Measurements from ENCODE around the gene JUNB. TPM values are rescaled to one million over a fixed set of nuclear protein-coding genes. Genes with fewer than 3 reads are reported as not detected.

Gene JUNB
- total RNA-seq, 1 donor from 2014 or later: 312 TPM

DNA sequence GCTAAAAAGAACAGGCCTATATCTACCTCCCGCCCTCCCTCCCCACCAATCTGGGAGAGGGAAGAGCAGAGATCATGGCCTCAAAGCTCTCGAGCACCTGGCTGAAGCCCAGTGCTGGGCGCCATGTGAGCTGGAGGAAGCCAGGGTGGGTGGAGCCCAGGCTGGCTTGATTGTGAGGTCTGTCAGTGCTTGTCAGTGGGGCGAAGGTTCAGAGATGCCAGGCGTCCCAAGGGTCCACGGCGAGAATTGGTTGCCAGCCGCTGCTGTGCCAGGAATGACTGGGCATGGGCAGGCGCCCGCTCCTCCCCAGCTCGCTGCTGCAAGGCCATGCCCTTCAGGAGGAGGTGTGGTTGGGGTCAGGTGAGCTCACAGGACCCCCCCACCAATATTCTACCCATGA lies 28.2 kb upstream of the JUNB start:
- H3K27me3 Mint-ChIP-seq (ENCODE audit: insufficient read depth): peaks cover 8% of the 10 kb centered on the region
- no peaks in the 10 kb centered on the region for H3K36me3 Mint-ChIP-seq (ENCODE audit: low read depth)
- intact Hi-C loops (cut with micrococcal nuclease): no loop called here
- H3K4me3 Mint-ChIP-seq: no peak overlapping the region
- no peak for DNase-seq (ENCODE audit: low spot score)
- H3K4me1 Mint-ChIP-seq (ENCODE audit: low read depth): no peaks in the 10 kb centered on the region
- H3K9me3 Mint-ChIP-seq: no peaks in the 10 kb centered on the region
- no peak overlapping the region for H3K27ac Mint-ChIP-seq

DNA sequence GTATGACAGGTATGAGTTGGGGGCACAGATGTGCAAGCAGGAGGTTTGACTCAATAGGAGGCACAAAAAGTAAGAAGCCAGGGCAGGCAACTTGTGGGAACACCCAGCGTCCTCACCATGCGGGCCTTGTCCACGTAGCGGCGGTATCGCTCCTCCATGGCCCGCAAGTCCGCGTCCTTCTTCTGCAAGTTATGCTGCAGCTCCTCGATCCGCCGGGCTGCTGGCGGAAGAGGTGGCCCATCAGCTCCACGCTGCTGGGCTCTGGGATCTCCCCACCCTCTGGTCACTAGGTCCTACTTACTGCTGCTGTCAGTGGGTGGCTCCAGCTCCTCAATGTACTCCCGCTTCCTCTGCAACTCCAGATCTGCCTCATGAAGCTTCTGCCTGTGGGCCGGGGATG lies 26.6 kb upstream of the JUNB start:
- intact Hi-C loops (cut with micrococcal nuclease): no loop called here
- H3K9me3 Mint-ChIP-seq: no peaks in the 10 kb centered on the region

DNA sequence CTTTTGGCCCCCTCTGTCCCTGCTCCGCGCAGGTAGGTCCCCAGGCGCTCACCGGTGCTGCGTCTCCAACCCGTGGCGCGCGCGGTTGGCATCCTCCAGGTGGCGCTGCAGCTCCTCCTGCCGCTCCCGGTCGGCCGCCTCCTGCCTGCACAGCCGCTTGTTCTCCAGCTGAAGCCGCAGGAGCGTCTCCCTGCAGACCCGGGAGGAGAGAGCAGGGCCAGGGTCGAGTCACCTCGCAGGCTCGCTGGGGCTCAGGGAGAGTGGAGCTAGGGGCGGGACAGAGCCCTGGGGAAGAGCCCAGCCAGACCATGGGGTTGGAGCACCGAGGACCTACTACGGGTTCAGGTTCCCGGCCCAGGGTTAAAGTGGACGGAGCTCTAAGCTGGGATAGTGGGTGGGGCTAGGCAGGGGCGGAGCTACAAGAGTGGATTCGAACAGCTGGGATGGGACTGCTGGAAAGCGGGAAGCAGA lies 25.2 kb upstream of the JUNB start:
- peak overlapping the region; percentile 51 for H3K4me3 Mint-ChIP-seq
- peaks cover 2% of the 10 kb centered on the region for H3K36me3 Mint-ChIP-seq (ENCODE audit: low read depth)

More for the DNA sequence above, 26.6 kb upstream of the JUNB start:
- no peak for DNase-seq (ENCODE audit: low spot score)
- H3K4me1 Mint-ChIP-seq (ENCODE audit: low read depth): no peaks in the 10 kb centered on the region
- H3K27ac Mint-ChIP-seq: no peak overlapping the region
- H3K36me3 Mint-ChIP-seq (ENCODE audit: low read depth): no peaks in the 10 kb centered on the region
- no peak overlapping the region for H3K4me3 Mint-ChIP-seq
- peaks cover 3% of the 10 kb centered on the region for H3K27me3 Mint-ChIP-seq (ENCODE audit: insufficient read depth)

DNA sequence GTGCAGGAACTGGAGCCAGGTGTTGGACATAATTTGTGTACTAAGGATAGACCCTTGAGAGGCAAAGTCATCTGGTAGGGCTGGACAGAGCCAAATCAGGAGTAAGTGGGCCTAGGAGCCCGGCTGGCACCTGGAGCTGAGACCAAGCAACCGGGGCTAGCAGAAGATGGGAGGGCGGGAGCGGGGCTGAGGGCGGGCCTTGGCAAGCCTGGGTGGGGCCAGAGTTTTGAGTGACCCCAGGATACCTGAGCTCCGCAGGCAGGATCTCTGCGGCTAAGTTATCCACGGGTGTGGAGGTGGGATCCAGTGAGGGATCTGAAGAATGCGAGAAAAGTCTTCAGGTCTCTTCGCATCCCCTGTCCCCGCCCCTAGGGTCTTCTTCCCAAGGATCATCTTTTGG lies 24.1 kb upstream of the JUNB start:
- DNase-seq (ENCODE audit: low spot score): no peak
- no peak overlapping the region for H3K4me3 Mint-ChIP-seq
- no peaks in the 10 kb centered on the region for H3K9me3 Mint-ChIP-seq
- H3K27me3 Mint-ChIP-seq (ENCODE audit: insufficient read depth): no peaks in the 10 kb centered on the region
- intact Hi-C loops (cut with micrococcal nuclease): no loop called here
- no peak overlapping the region for H3K27ac Mint-ChIP-seq
- H3K36me3 Mint-ChIP-seq (ENCODE audit: low read depth): peaks cover 2% of the 10 kb centered on the region
- no peaks in the 10 kb centered on the region for H3K4me1 Mint-ChIP-seq (ENCODE audit: low read depth)

More for the DNA sequence above, 25.2 kb upstream of the JUNB start:
- intact Hi-C loops (cut with micrococcal nuclease): loop anchor here (1.0 kb wide), 3 partner anchors 9 to 81 kb away; partner anchors contain the start of gene HOOK2
- no peak overlapping the region for H3K27ac Mint-ChIP-seq
- H3K9me3 Mint-ChIP-seq: no peaks in the 10 kb centered on the region
- no peaks in the 10 kb centered on the region for H3K27me3 Mint-ChIP-seq (ENCODE audit: insufficient read depth)
- H3K4me1 Mint-ChIP-seq (ENCODE audit: low read depth): no peaks in the 10 kb centered on the region
- DNase-seq (ENCODE audit: low spot score): peak; percentile 78

DNA sequence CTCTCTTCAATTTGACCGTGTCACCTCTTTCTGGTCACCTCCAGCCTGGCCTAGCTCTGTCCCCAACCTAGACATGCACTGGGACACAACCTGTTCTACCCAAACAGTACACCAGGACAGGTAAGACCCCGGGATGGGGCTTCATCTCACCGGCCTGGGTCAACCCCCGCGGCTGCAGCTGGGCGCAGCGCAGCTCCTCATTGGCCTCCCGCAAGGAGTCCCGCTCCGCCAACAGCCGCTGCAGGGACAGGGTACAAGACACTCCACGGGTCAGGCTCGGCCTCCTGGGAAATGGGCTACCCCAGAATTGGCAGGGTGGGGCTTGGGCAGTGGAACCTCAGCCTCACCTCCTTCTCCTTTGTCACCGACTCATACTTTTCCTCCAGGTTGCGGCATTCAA lies 23.6 kb upstream of the JUNB start:
- no peak overlapping the region for H3K27ac Mint-ChIP-seq
- H3K9me3 Mint-ChIP-seq: no peaks in the 10 kb centered on the region
- H3K27me3 Mint-ChIP-seq (ENCODE audit: insufficient read depth): no peaks in the 10 kb centered on the region
- intact Hi-C loops (cut with micrococcal nuclease): no loop called here
- no peak overlapping the region for H3K4me3 Mint-ChIP-seq
- H3K4me1 Mint-ChIP-seq (ENCODE audit: low read depth): no peaks in the 10 kb centered on the region
- H3K36me3 Mint-ChIP-seq (ENCODE audit: low read depth): peaks cover 2% of the 10 kb centered on the region
- no peak for DNase-seq (ENCODE audit: low spot score)

DNA sequence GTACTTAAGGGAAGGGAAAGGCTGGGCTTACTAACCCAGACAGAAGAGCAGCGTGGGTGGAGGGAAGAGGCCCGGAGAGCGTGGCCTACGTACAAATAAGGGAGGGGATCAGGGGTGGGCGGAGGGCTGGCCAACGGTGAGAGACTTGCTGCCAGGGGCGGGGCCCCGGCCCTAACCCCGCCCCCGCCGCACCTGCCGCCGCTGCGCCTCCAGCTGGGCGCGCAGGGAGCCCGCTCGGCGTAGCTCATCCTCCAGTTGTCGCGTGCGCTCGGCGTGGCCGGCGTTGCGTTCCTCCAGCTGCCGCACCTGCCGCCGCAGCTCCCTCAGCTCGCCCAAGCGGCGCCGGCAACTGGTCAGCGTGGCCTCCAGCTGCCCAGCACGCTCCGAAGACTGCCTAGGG lies 21.6 kb upstream of the JUNB start:
- intact Hi-C loops (cut with micrococcal nuclease): no loop called here
- H3K36me3 Mint-ChIP-seq (ENCODE audit: low read depth): peaks cover 2% of the 10 kb centered on the region
- no peaks in the 10 kb centered on the region for H3K27me3 Mint-ChIP-seq (ENCODE audit: insufficient read depth)
- H3K9me3 Mint-ChIP-seq: no peaks in the 10 kb centered on the region
- DNase-seq (ENCODE audit: low spot score): peak; percentile 26
- no peak overlapping the region for H3K4me3 Mint-ChIP-seq
- H3K4me1 Mint-ChIP-seq (ENCODE audit: low read depth): peaks cover 8% of the 10 kb centered on the region
- H3K27ac Mint-ChIP-seq: no peak overlapping the region

DNA sequence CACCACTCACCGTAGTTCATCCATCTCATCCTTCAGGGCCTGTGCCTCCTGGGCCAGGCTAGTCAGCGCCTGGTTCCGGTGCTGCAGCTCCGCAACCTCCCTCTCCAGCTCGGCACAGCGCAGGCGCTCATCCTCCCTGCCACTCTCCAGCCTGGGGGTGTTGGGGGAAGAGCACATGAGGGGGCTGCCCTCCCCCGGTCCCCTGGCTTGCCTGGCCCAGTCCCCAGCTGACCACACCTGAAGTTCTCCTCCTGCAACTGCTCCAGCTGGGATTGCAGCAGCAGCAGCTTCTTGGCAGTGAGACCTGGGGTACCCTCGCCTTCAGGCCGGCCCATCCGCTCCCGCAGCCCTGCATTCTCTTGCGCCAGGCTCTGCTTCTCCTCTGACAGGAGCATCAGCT lies 20.4 kb upstream of the JUNB start:
- Mint-ChIP-seq H3K4me1 (ENCODE audit: low read depth) (peaks cover 8% of the 10 kb centered on the region), H3K36me3 (ENCODE audit: low read depth) (peaks cover 2% of the 10 kb centered on the region), H3K27ac (no peak overlapping the region), H3K9me3 (no peaks in the 10 kb centered on the region), H3K27me3 (ENCODE audit: insufficient read depth) (no peaks in the 10 kb centered on the region), H3K4me3 (no peak overlapping the region)
- DNase-seq (ENCODE audit: low spot score): no peak
- intact Hi-C loops (cut with micrococcal nuclease): no loop called here

DNA sequence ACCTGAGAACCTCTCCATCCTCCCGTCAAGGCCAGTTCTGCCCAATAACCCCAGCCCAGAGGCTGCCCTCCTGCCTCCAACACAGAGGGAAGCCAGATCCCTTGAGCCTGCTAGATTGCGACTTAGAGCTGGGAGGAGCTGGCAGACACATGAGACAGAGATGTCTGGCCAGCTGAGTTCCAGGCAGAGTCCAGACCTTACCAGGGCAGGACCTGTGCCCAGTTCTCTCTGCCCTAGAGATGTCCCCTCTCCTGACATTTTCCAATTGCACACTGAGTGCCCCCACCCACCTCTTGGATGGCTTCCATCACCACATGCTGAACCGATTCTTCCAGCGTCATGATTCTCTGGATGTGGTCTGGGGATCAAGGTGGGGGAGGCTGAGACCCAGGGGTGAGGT lies 19.0 kb upstream of the JUNB start:
- Mint-ChIP-seq H3K4me1 (ENCODE audit: low read depth) (peaks cover 10% of the 10 kb centered on the region), H3K4me3 (no peak overlapping the region), H3K36me3 (ENCODE audit: low read depth) (peaks cover 2% of the 10 kb centered on the region), H3K27ac (no peak overlapping the region), H3K27me3 (ENCODE audit: insufficient read depth) (no peaks in the 10 kb centered on the region), H3K9me3 (no peaks in the 10 kb centered on the region)
- DNase-seq (ENCODE audit: low spot score): no peak
- intact Hi-C loops (cut with micrococcal nuclease): no loop called here

DNA sequence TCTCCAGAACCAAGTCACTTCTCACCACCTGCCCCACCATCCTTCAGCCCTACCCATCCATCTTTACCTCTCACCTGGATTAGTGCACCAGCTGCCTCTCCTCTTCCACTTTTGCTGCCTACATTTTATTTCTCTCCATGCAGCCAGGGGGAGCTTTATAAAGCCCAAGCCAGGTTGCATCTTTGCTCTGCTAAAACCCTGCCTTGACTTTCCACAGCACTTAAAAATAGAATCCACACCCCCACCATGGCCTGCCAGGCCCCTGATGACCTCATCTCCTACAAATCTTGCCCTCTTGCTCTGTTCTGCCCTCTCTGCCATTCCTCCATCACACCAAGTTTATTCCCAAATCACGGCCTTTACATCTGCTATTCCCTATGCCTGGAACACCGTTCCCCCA lies 17.7 kb upstream of the JUNB start:
- peaks cover 2% of the 10 kb centered on the region for H3K36me3 Mint-ChIP-seq (ENCODE audit: low read depth)
- H3K4me3 Mint-ChIP-seq: peak overlapping the region; percentile 50
- intact Hi-C loops (cut with micrococcal nuclease): no loop called here
- no peak overlapping the region for H3K27ac Mint-ChIP-seq
- no peak for DNase-seq (ENCODE audit: low spot score)
- H3K4me1 Mint-ChIP-seq (ENCODE audit: low read depth): peaks cover 18% of the 10 kb centered on the region
- no peaks in the 10 kb centered on the region for H3K9me3 Mint-ChIP-seq
- H3K27me3 Mint-ChIP-seq (ENCODE audit: insufficient read depth): no peaks in the 10 kb centered on the region

DNA sequence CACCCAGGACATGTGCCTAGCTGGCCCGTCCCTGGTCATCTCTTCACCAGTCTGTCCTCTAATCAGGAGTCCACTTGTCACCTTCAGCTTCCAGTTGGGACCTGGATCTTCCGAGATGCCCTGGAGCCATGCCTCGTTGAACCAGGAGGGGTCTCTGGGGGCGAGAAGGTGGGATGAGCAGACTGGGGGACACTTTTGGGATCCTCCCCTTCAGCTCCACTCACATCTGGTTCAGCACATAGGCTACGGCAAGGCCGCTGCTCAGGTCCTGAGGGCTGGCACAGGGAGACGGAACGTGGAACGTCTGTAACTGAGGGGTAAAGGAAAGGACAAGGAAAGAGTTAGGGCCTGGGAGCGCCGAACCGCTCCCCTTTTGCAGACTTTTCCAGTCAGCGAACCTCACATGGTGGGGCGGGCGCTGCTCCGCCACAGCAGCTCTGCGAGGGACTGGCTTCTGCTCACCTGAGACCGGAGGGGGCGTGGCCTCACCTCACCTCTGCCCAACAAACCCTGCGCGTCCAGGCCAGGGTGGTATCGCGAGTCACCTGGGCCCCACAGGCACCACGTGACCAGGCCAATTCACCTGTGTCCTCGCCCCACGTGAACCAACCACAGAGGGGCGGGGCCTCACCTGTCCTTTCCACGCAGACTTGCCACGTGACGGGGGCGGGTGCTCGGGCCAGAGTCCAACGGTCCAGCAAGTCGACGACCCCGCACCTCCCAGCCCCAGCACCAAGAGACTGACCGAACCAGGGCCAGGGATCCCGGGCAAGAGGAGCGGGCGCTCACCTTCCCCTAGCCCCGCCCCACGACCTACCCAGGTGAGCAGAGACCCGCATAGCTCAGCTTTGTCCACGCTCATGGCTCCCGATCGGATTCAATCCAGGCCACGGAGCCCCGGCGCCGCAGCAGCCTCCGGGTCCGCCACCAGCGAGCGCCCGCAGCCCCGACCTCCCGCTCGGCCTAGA lies 16.4 kb upstream of the JUNB start, which contains the start of gene HOOK2:
HOOK2 (minus strand) TSS at position 965 of the 968 bp plus-strand sequence; CDS start at position 862, 103 bp downstream.
- Mint-ChIP-seq H3K27me3 (ENCODE audit: insufficient read depth) (no peaks in the 10 kb centered on the region), H3K4me1 (ENCODE audit: low read depth) (peaks cover 31% of the 10 kb centered on the region), H3K27ac (peak within 1 kb of the TSS; percentile 55), H3K36me3 (ENCODE audit: low read depth) (peaks cover 2% of the 10 kb centered on the region), H3K4me3 (peak within 1 kb of the TSS; percentile 78), H3K9me3 (no peaks in the 10 kb centered on the region)
- intact Hi-C loops (cut with micrococcal nuclease): loop anchor here (1.0 to 5.0 kb wide), 2 partner anchors 9 to 53 kb away; partner anchors contain the start of gene TNPO2
- peak; percentile 18 for DNase-seq (ENCODE audit: low spot score)

DNA sequence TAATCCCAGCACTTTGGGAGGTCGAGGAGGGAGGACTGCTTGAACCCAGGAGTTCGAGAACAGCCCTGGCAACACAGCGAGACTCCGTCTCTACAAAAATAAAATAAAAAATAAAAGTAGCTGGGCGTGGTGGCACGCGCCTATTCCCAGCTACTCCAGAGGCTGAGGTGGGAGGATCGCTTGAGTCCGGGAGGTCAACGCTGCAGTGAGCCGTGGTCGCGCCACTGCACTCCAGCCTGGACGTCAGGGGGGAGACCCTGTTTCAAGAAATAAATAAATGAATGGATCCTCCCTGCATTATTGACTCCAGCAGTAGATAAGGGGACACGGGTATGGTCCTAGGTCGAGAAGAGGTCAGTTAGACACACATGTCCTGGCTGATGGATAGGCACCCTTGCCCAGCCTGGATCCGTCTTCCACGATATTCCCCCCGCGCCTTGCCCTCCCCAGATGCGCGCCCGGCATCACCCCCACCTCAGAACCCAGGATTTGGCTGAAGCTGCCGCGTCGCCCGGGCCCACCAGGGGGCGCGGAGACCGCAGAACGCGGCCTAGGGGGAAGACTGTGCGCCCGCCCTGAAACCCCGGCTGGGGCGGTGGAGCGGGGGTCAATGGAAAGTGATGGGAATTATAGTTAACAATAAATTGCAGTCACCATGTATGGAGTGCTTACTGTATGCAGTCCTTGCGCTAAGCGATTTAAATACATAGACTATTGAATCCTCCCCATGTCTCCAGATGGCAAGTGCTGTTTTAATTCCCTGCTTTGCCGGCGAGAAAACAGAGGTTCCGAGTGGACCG lies 13.9 kb upstream of the JUNB start:
- intact Hi-C loops (cut with micrococcal nuclease): loop anchor here (1.0 to 5.0 kb wide), 4 partner anchors 12 to 70 kb away; partner anchors contain the start of gene TNPO2
- peak overlapping the region; percentile 86 for H3K27ac Mint-ChIP-seq
- peaks cover 44% of the 10 kb centered on the region for H3K4me1 Mint-ChIP-seq (ENCODE audit: low read depth)

DNA sequence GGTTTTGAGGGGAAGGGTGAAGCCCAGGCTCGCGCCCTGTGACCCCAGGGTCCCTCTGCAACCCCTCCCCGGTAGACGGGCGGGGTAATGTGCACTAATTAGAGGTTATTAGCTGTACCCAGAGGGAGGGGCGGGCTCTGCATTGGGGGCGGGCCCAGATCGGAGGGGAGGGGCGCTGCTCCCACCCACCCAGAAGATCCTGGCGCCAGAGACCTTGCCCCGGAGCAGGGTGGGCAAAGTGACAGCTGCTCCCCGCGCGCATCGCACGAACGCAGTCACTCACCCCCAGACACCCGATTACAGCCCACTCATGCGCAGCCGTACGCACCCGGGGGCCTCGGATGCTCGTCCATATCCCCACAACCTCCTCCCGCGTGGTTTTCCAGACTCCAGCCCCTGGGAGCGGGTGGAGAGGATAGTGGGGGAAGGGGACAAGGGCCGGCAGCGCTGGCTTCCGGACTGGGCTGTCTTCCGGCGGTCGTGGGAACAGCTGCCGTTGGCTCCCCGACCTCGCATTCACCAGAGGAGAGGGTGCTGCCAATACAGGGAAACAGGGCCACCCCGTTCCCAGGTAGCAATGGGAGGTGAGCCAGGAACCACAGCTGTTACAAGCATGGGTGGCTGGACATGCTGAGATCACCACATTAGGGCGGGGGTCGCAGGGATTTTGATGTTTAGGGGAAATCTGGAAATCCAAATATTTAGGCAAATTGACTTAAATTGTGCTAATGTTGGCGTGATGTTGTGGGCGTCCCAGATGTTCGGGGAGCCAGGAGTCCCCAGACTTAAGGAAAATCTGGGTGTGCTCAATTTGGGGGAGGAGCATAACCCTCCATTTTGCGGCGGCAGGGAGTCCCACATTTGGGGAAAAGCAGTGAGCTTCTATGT lies 13.0 kb upstream of the JUNB start:
- DNase-seq (ENCODE audit: low spot score): peak; percentile 32
- peak overlapping the region; percentile 86 for H3K27ac Mint-ChIP-seq
- no peaks in the 10 kb centered on the region for H3K36me3 Mint-ChIP-seq (ENCODE audit: low read depth)
- H3K9me3 Mint-ChIP-seq: no peaks in the 10 kb centered on the region
- peaks cover 44% of the 10 kb centered on the region for H3K4me1 Mint-ChIP-seq (ENCODE audit: low read depth)
- no peaks in the 10 kb centered on the region for H3K27me3 Mint-ChIP-seq (ENCODE audit: insufficient read depth)
- peak overlapping the region; percentile 86 for H3K4me3 Mint-ChIP-seq
- intact Hi-C loops (cut with micrococcal nuclease): loop anchor here (1.0 to 5.0 kb wide), 2 partner anchors 11 to 56 kb away; partner anchors contain the start of gene TNPO2

More for the DNA sequence above, 13.9 kb upstream of the JUNB start:
- H3K9me3 Mint-ChIP-seq: no peaks in the 10 kb centered on the region
- H3K27me3 Mint-ChIP-seq (ENCODE audit: insufficient read depth): no peaks in the 10 kb centered on the region
- peak; percentile 78 for DNase-seq (ENCODE audit: low spot score)
- no peaks in the 10 kb centered on the region for H3K36me3 Mint-ChIP-seq (ENCODE audit: low read depth)
- peak overlapping the region; percentile 86 for H3K4me3 Mint-ChIP-seq

Data from activated T-helper 1 cell treated with anti-CD3 and anti-CD28 coated beads, Interleukin-12 subunit alpha, Interleukin-12 subunit beta, Interleukin-2, Interleukin-4 antibody, amounts not matched to agents 30 ng/mL and 10 ng/mL and 1 ng/mL, durations not matched to agents 14 hours and 24 hours and 36 hours (primary cell).